Measurements from ENCODE around the gene MAMLD1. TPM values are rescaled to one million over a fixed set of nuclear protein-coding genes. Genes with fewer than 3 reads are reported as not detected.

The MAMLD1 gene
- total and polyA plus RNA-seq, 3 experiments from 2014 or later, result 1.8 to 7.3 (median 6.2) TPM

- POLR2A ChIA-PET, result no interaction called here
- no peaks in the 10 kb centered on the region for H3K36me3 Mint-ChIP-seq
These were observed 162.2 kb downstream of the MAMLD1 start for GRCh38 chrX:150525061-150525919.

GRCh38 chrX:150526692-150527091 lies 163.6 kb downstream of the MAMLD1 start:
- H3K36me3 Mint-ChIP-seq, result no peaks in the 10 kb centered on the region
- ChIA-PET CTCF (no interaction called here), POLR2A (no interaction called here)
- Histone ChIP-seq H3K36me3 (ENCODE audit: insufficient read depth, low read length) (no peaks in the 10 kb centered on the region), H3K9me3 (ENCODE audit: low read length) (no peaks in the 10 kb centered on the region), H3K27me3 (ENCODE audit: insufficient read depth, low read length, poor library complexity, severe bottlenecking) (no peaks in the 10 kb centered on the region), H3K27ac (ENCODE audit: low read depth, low read length) (no peak overlapping the region), H3K4me1 (ENCODE audit: insufficient read depth, low read length) (no peaks in the 10 kb centered on the region), H3K4me3 (ENCODE audit: low read length) (no peak overlapping the region)
- DNase-seq, result no peak
- H3K4me1 Mint-ChIP-seq, result no peaks in the 10 kb centered on the region
- no peak overlapping the region for H3K4me3 Mint-ChIP-seq
- H3K27ac Mint-ChIP-seq, result no peak overlapping the region
- peaks cover 0 to 7% of the 10 kb centered on the region in 2 donors for H3K27me3 Mint-ChIP-seq
- no peaks in the 10 kb centered on the region for H3K9me3 Mint-ChIP-seq

More at GRCh38 chrX:150525061-150525919, 162.2 kb downstream of the MAMLD1 start:
- Histone ChIP-seq H3K4me3 (ENCODE audit: low read length) (no peak overlapping the region), H3K27me3 (ENCODE audit: insufficient read depth, low read length, poor library complexity, severe bottlenecking) (no peaks in the 10 kb centered on the region), H3K4me1 (ENCODE audit: insufficient read depth, low read length) (no peaks in the 10 kb centered on the region), H3K9me3 (ENCODE audit: low read length) (no peaks in the 10 kb centered on the region), H3K36me3 (ENCODE audit: insufficient read depth, low read length) (no peaks in the 10 kb centered on the region), H3K27ac (ENCODE audit: low read depth, low read length) (no peak overlapping the region)
- H3K9me3 Mint-ChIP-seq, result no peaks in the 10 kb centered on the region
- no peaks in the 10 kb centered on the region for H3K4me1 Mint-ChIP-seq
- H3K27ac Mint-ChIP-seq, result no peak overlapping the region
- no peak for DNase-seq
- H3K27me3 Mint-ChIP-seq, result peaks cover 0 to 6% of the 10 kb centered on the region in 2 donors
- no peak overlapping the region for H3K4me3 Mint-ChIP-seq
- CTCF ChIA-PET, result no interaction called here

- H3K36me3 Mint-ChIP-seq, result no peaks in the 10 kb centered on the region
- POLR2A ChIA-PET, result no interaction called here
- no peaks in the 10 kb centered on the region for H3K9me3 ChIP-seq (ENCODE audit: low read length)
- no peak overlapping the region for H3K27ac ChIP-seq (ENCODE audit: low read depth, low read length)
- H3K27me3 ChIP-seq (ENCODE audit: insufficient read depth, low read length, poor library complexity, severe bottlenecking), result no peaks in the 10 kb centered on the region
- H3K4me3 Mint-ChIP-seq, result no peak overlapping the region
- no peaks in the 10 kb centered on the region for H3K4me1 ChIP-seq (ENCODE audit: insufficient read depth, low read length)
- CTCF ChIA-PET, result no interaction called here
- no peaks in the 10 kb centered on the region for H3K36me3 ChIP-seq (ENCODE audit: insufficient read depth, low read length)
- H3K27ac Mint-ChIP-seq, result no peak overlapping the region
- H3K4me1 Mint-ChIP-seq, result no peaks in the 10 kb centered on the region
- H3K9me3 Mint-ChIP-seq, result no peaks in the 10 kb centered on the region
- H3K4me3 ChIP-seq (ENCODE audit: low read length), result no peak overlapping the region
- DNase-seq, result no peak
- peaks cover 0 to 7% of the 10 kb centered on the region in 2 donors for H3K27me3 Mint-ChIP-seq
These were observed 164.0 kb downstream of the MAMLD1 start for GRCh38 chrX:150527108-150527507.

GRCh38 chrX:150529587-150529986 lies 166.5 kb downstream of the MAMLD1 start:
- Mint-ChIP-seq H3K36me3 (no peaks in the 10 kb centered on the region), H3K27ac (no peak overlapping the region), H3K4me1 (no peaks in the 10 kb centered on the region), H3K9me3 (peaks cover 0 to 2% (median 2%) of the 10 kb centered on the region in 5 donors), H3K27me3 (peaks cover 0 to 7% of the 10 kb centered on the region in 2 donors), H3K4me3 (no peak overlapping the region)
- Histone ChIP-seq H3K9me3 (ENCODE audit: low read length) (no peaks in the 10 kb centered on the region), H3K4me1 (ENCODE audit: insufficient read depth, low read length) (no peaks in the 10 kb centered on the region), H3K36me3 (ENCODE audit: insufficient read depth, low read length) (no peaks in the 10 kb centered on the region), H3K27ac (ENCODE audit: low read depth, low read length) (no peak overlapping the region), H3K27me3 (ENCODE audit: insufficient read depth, low read length, poor library complexity, severe bottlenecking) (no peaks in the 10 kb centered on the region), H3K4me3 (ENCODE audit: low read length) (no peak overlapping the region)
- ChIA-PET POLR2A (no interaction called here), CTCF (no interaction called here)
- DNase-seq, result no peak

- Histone ChIP-seq H3K4me3 (ENCODE audit: low read length) (no peak overlapping the region), H3K36me3 (ENCODE audit: insufficient read depth, low read length) (no peaks in the 10 kb centered on the region), H3K9me3 (ENCODE audit: low read length) (no peaks in the 10 kb centered on the region), H3K27me3 (ENCODE audit: insufficient read depth, low read length, poor library complexity, severe bottlenecking) (no peaks in the 10 kb centered on the region), H3K27ac (ENCODE audit: low read depth, low read length) (no peak overlapping the region), H3K4me1 (ENCODE audit: insufficient read depth, low read length) (no peaks in the 10 kb centered on the region)
- H3K27ac Mint-ChIP-seq, result no peak overlapping the region
- H3K4me3 Mint-ChIP-seq, result no peak overlapping the region
- H3K36me3 Mint-ChIP-seq, result peaks cover 0 to 4% (median 0%) of the 10 kb centered on the region in 3 donors
- no peak for DNase-seq
- no peaks in the 10 kb centered on the region for H3K4me1 Mint-ChIP-seq
- peaks cover 0 to 7% (median 2%) of the 10 kb centered on the region in 5 donors for H3K9me3 Mint-ChIP-seq
- ChIA-PET CTCF (interaction anchor here (0.6 to 1.0 kb wide), 2 partner anchors 10 to 592 kb away, joined by 3 read pairs; partner anchors contain the start of gene EOLA2), POLR2A (no interaction called here)
- peaks cover 0 to 10% of the 10 kb centered on the region in 2 donors for H3K27me3 Mint-ChIP-seq
These were observed 167.7 kb downstream of the MAMLD1 start for GRCh38 chrX:150530821-150531220.

- Histone ChIP-seq H3K36me3 (ENCODE audit: insufficient read depth, low read length) (no peaks in the 10 kb centered on the region), H3K27ac (ENCODE audit: low read depth, low read length) (no peak overlapping the region), H3K4me3 (ENCODE audit: low read length) (no peak overlapping the region), H3K27me3 (ENCODE audit: insufficient read depth, low read length, poor library complexity, severe bottlenecking) (no peaks in the 10 kb centered on the region), H3K4me1 (ENCODE audit: insufficient read depth, low read length) (no peaks in the 10 kb centered on the region), H3K9me3 (ENCODE audit: low read length) (no peaks in the 10 kb centered on the region)
- Mint-ChIP-seq H3K36me3 (peaks cover 0 to 4% (median 0%) of the 10 kb centered on the region in 3 donors), H3K9me3 (peaks cover 0 to 10% (median 5%) of the 10 kb centered on the region in 5 donors), H3K27me3 (peaks cover 0 to 8% of the 10 kb centered on the region in 2 donors), H3K4me3 (no peak overlapping the region), H3K27ac (no peak overlapping the region), H3K4me1 (no peaks in the 10 kb centered on the region)
- ChIA-PET CTCF (no interaction called here), POLR2A (no interaction called here)
- DNase-seq, result no peak
These were observed 168.3 kb downstream of the MAMLD1 start for GRCh38 chrX:150531467-150531866.

GRCh38 chrX:150533863-150534262 lies 170.7 kb downstream of the MAMLD1 start:
- Histone ChIP-seq H3K4me1 (ENCODE audit: insufficient read depth, low read length) (no peaks in the 10 kb centered on the region), H3K4me3 (ENCODE audit: low read length) (no peak overlapping the region), H3K27me3 (ENCODE audit: insufficient read depth, low read length, poor library complexity, severe bottlenecking) (no peaks in the 10 kb centered on the region), H3K27ac (ENCODE audit: low read depth, low read length) (no peak overlapping the region), H3K36me3 (ENCODE audit: insufficient read depth, low read length) (no peaks in the 10 kb centered on the region), H3K9me3 (ENCODE audit: low read length) (no peaks in the 10 kb centered on the region)
- Mint-ChIP-seq H3K27ac (no peak overlapping the region), H3K36me3 (peaks cover 0 to 4% (median 0%) of the 10 kb centered on the region in 3 donors), H3K27me3 (peaks cover 0 to 5% of the 10 kb centered on the region in 2 donors), H3K4me3 (no peak overlapping the region), H3K9me3 (peaks cover 0 to 15% (median 7%) of the 10 kb centered on the region in 5 donors), H3K4me1 (no peaks in the 10 kb centered on the region)
- POLR2A ChIA-PET, result no interaction called here
- no peak for DNase-seq
- CTCF ChIA-PET, result no interaction called here

- Histone ChIP-seq H3K27me3 (ENCODE audit: insufficient read depth, low read length, poor library complexity, severe bottlenecking) (no peaks in the 10 kb centered on the region), H3K36me3 (ENCODE audit: insufficient read depth, low read length) (no peaks in the 10 kb centered on the region), H3K9me3 (ENCODE audit: low read length) (no peaks in the 10 kb centered on the region), H3K27ac (ENCODE audit: low read depth, low read length) (no peak overlapping the region), H3K4me3 (ENCODE audit: low read length) (no peak overlapping the region), H3K4me1 (ENCODE audit: insufficient read depth, low read length) (no peaks in the 10 kb centered on the region)
- no peak overlapping the region for H3K4me3 Mint-ChIP-seq
- ChIA-PET CTCF (no interaction called here), POLR2A (no interaction called here)
- H3K27me3 Mint-ChIP-seq, result peaks cover 0 to 4% of the 10 kb centered on the region in 2 donors
- H3K4me1 Mint-ChIP-seq, result no peaks in the 10 kb centered on the region
- peaks cover 0 to 15% (median 7%) of the 10 kb centered on the region in 5 donors for H3K9me3 Mint-ChIP-seq
- H3K27ac Mint-ChIP-seq, result no peak overlapping the region
- DNase-seq, result no peak
- H3K36me3 Mint-ChIP-seq, result peaks cover 0 to 4% (median 0%) of the 10 kb centered on the region in 3 donors
These were observed 173.5 kb downstream of the MAMLD1 start for GRCh38 chrX:150536455-150537116.
